Epithelial cell of proximal tubule (primary cell): ENCODE measurements around the gene MMP28. TPM values are rescaled to one million over a fixed set of nuclear protein-coding genes. Genes with fewer than 3 reads are reported as not detected.
A peak's percentile ranks its signal among the peaks of the same experiment; 100 is the strongest.

Experiments used
- DNase-seq: peaks from one replicate; pipeline ENCODE4 v3.0.0-alpha.2; 2011; ENCODE audit warnings: low read depth
- H3K4me3 ChIP-seq: 2 replicates; pipeline ENCODE4 v1.5.1; 2011; ENCODE audit warnings: low read depth, mild to moderate bottlenecking, low read length
- total RNA-seq: library from RNA; depleted of rRNA; stranded (reverse); fragments of >200 nt; gene quantifications from 2 replicates; pipeline ENCODE4 v1.2.3, GENCODE V29; 2015
- TF ChIP-seq, protein P1 (sequence below): conservative IDR thresholded peaks from 2 replicates; pipeline ENCODE4 v1.5.1; 2012; ENCODE audit warnings: low read depth, mild to moderate bottlenecking, low read length

Gene MMP28
- total RNA-seq, 1 donor from 2014 or later = not detected

DNA sequence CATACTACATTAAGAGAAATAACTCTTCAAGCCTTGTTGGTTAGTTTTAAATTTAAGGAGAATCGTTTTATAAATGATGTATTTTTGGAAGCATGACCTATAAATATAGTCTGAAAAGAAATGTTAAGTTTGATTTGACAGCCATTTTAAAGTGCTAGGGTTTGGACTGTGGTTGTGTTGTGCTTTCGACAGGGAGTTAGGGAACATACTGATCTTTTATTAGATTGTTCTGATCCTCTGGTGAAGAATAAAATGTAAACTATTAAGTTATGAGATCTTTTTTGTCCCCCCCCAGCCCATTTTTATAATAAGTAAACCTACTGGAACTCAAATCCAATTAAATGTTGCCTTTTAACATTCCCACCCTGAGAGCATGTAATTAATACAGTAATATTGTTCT lies 25.9 kb upstream of the MMP28 start:
- no peak overlapping the region for H3K4me3 ChIP-seq
- TF ChIP-seq, protein P1, sequence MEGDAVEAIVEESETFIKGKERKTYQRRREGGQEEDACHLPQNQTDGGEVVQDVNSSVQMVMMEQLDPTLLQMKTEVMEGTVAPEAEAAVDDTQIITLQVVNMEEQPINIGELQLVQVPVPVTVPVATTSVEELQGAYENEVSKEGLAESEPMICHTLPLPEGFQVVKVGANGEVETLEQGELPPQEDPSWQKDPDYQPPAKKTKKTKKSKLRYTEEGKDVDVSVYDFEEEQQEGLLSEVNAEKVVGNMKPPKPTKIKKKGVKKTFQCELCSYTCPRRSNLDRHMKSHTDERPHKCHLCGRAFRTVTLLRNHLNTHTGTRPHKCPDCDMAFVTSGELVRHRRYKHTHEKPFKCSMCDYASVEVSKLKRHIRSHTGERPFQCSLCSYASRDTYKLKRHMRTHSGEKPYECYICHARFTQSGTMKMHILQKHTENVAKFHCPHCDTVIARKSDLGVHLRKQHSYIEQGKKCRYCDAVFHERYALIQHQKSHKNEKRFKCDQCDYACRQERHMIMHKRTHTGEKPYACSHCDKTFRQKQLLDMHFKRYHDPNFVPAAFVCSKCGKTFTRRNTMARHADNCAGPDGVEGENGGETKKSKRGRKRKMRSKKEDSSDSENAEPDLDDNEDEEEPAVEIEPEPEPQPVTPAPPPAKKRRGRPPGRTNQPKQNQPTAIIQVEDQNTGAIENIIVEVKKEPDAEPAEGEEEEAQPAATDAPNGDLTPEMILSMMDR = no peak
- DNase-seq = no peak

DNA sequence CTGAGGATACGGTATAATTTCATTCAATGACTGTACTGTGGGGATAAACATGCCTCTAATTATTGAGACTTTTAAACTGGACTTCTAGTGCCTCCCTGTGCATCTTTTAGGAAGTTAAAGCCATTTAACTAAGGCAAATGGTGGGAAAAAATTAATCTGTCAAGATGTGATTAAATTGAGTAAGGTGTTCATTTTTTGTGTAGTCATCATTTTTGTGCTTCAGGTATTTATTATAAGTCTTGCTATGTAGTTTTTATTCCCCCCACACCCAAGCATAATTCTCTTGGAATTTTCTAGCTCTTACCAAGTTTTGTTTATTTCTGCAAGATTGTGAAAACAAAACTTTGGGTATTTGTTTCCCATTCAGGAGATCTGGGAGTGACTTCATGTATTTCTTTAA lies 24.0 kb upstream of the MMP28 start:
- no peak for DNase-seq
- TF ChIP-seq, protein P1 = no peak

DNA sequence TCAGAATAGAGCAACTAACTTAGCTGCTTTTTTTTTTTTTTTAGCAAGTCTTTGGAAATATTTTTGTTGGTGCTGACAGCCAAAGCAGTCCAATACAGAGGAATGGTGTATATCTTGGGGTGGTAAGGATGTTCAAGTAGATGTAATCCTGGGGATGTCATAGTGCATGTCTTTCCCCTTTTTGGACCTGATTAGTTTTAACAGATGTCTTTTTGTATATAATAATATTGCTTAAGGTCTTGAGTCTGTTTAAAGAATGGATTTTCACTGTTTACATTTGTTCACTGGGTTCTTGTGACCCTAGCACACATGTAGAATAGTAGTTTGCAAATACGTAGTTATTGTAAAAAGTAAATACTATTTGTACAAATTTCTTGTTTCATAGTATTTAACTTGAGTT lies 21.8 kb upstream of the MMP28 start:
- H3K4me3 ChIP-seq = no peak overlapping the region
- no peak for DNase-seq
- TF ChIP-seq, protein P1 = no peak

More for the DNA sequence above, 24.0 kb upstream of the MMP28 start:
- no peak overlapping the region for H3K4me3 ChIP-seq

- TF ChIP-seq, protein P1 = no peak
- H3K4me3 ChIP-seq = no peak overlapping the region
- DNase-seq = no peak
Observed at GRCh38 chr17:35816723-35817122, 21.3 kb upstream of the MMP28 start.

- H3K4me3 ChIP-seq = no peak overlapping the region
- TF ChIP-seq, protein P1 = no peak
- no peak for DNase-seq
Observed at GRCh38 chr17:35812456-35812855, 17.0 kb upstream of the MMP28 start.

GRCh38 chr17:35811759-35812158 lies 16.3 kb upstream of the MMP28 start:
- TF ChIP-seq, protein P1 = no peak
- DNase-seq = no peak
- H3K4me3 ChIP-seq = no peak overlapping the region

GRCh38 chr17:35809855-35810461 lies 14.5 kb upstream of the MMP28 start:
- no peak for DNase-seq
- peak overlapping the region; percentile 85 for H3K4me3 ChIP-seq
- TF ChIP-seq, protein P1 = no peak
